ENCODE results near the gene TMEM97.
"Not testable (repeated sequence)": the region's sequence is repeated elsewhere in the genome, so short reads cannot be mapped to it uniquely, and the experiment has no call there.

The TMEM97 gene

GRCh38 chr17:28290703-28291102, 28.3 kb upstream of the TMEM97 start:
- H3K4me3 ChIP-seq (ENCODE audit: low read depth, low read length): no peak overlapping the region
- DNase-seq (ENCODE audit: low read depth, low spot score): no peak
- POLR2A ChIA-PET: no interaction called here
- TF ChIP-seq, protein P1, sequence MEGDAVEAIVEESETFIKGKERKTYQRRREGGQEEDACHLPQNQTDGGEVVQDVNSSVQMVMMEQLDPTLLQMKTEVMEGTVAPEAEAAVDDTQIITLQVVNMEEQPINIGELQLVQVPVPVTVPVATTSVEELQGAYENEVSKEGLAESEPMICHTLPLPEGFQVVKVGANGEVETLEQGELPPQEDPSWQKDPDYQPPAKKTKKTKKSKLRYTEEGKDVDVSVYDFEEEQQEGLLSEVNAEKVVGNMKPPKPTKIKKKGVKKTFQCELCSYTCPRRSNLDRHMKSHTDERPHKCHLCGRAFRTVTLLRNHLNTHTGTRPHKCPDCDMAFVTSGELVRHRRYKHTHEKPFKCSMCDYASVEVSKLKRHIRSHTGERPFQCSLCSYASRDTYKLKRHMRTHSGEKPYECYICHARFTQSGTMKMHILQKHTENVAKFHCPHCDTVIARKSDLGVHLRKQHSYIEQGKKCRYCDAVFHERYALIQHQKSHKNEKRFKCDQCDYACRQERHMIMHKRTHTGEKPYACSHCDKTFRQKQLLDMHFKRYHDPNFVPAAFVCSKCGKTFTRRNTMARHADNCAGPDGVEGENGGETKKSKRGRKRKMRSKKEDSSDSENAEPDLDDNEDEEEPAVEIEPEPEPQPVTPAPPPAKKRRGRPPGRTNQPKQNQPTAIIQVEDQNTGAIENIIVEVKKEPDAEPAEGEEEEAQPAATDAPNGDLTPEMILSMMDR (IDR thresholded peaks at IDR 0.05; ENCODE audit: insufficient read depth, low read length, missing control alignments): no peak
- CTCF ChIA-PET: interaction anchor here (0.8 to 1.2 kb wide), 3 partner anchors 23 to 41 kb away, joined by 3 to 4 read pairs (median 3); no protein-coding TSS in a partner anchor

GRCh38 chr17:28291780-28292330, 27.1 kb upstream of the TMEM97 start:
- no peak overlapping the region for H3K4me3 ChIP-seq (ENCODE audit: low read depth, low read length)
- no peak for DNase-seq (ENCODE audit: low read depth, low spot score)
- POLR2A ChIA-PET: no interaction called here
- TF ChIP-seq, protein P1 (IDR thresholded peaks at IDR 0.05; ENCODE audit: insufficient read depth, low read length, missing control alignments): no peak
- CTCF ChIA-PET: no interaction called here

- CTCF ChIA-PET: interaction anchor here (1.0 kb wide), 1 partner anchor 41 kb away, joined by 3 read pairs; no protein-coding TSS in a partner anchor
- DNase-seq (ENCODE audit: low read depth, low spot score); H3K4me3 ChIP-seq (ENCODE audit: low read depth, low read length); POLR2A ChIA-PET: not testable (repeated sequence)
Observed at GRCh38 chr17:28292878-28293277, 26.1 kb upstream of the TMEM97 start.

- no peak for DNase-seq (ENCODE audit: low read depth, low spot score)
- H3K4me3 ChIP-seq (ENCODE audit: low read depth, low read length): no peak overlapping the region
- POLR2A ChIA-PET: no interaction called here
Observed at GRCh38 chr17:28293994-28294393, 25.0 kb upstream of the TMEM97 start.

GRCh38 chr17:28295677-28296578, 23.1 kb upstream of the TMEM97 start:
- ChIA-PET CTCF (interaction anchor here (1.4 kb wide), 1 partner anchor 8 kb away, joined by 3 read pairs; no protein-coding TSS in a partner anchor), POLR2A (no interaction called here)
- TF ChIP-seq, protein P1 (IDR thresholded peaks at IDR 0.05; ENCODE audit: insufficient read depth, low read length, missing control alignments): no peak
- no peak overlapping the region for H3K4me3 ChIP-seq (ENCODE audit: low read depth, low read length)
- DNase-seq (ENCODE audit: low read depth, low spot score): no peak

More at GRCh38 chr17:28293994-28294393, 25.0 kb upstream of the TMEM97 start:
- TF ChIP-seq, protein P1 (IDR thresholded peaks at IDR 0.05; ENCODE audit: insufficient read depth, low read length, missing control alignments): no peak
- CTCF ChIA-PET: interaction anchor here (0.7 to 1.2 kb wide), 2 partner anchors 9 to 518 kb away, joined by 3 read pairs; no protein-coding TSS in a partner anchor

GRCh38 chr17:28298449-28298848, 20.6 kb upstream of the TMEM97 start:
- ChIA-PET CTCF (no interaction called here), POLR2A (no interaction called here)
- no peak overlapping the region for H3K4me3 ChIP-seq (ENCODE audit: low read depth, low read length)
- TF ChIP-seq, protein P1 (IDR thresholded peaks at IDR 0.05; ENCODE audit: insufficient read depth, low read length, missing control alignments): no peak
- no peak for DNase-seq (ENCODE audit: low read depth, low spot score)
